GM04504 (cell line): Measurements from ENCODE around the gene MED8.
"Not testable (repeated sequence)": the region's sequence is repeated elsewhere in the genome, so short reads cannot be mapped to it uniquely, and the experiment has no call there.

Experiments used
- DNase-seq: peaks from one replicate; pipeline ENCODE4 v3.0.0-alpha.2; 2012; ENCODE audit warnings: low read depth

MED8 gene

DNA sequence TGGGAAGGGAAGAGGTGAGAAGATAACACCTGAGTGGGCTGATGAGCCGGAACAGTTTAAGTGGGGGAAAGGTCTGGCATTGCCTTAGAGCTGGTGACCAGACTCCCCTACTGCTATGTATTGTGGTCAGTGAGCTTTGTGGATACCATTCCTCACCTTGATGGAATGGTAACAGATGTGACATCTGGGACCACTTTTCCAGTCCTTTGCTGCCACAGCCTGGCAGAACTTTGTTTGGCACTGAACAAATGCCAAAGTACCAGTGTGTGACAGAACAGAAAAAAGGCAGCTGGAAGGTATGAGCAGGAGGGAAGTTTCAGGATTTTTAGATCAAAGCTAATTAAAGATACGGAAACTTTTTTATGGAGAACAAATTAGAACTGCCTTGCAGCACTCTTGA, 6.2 kb downstream of the MED8 start:
- DNase-seq, result no peak

DNA sequence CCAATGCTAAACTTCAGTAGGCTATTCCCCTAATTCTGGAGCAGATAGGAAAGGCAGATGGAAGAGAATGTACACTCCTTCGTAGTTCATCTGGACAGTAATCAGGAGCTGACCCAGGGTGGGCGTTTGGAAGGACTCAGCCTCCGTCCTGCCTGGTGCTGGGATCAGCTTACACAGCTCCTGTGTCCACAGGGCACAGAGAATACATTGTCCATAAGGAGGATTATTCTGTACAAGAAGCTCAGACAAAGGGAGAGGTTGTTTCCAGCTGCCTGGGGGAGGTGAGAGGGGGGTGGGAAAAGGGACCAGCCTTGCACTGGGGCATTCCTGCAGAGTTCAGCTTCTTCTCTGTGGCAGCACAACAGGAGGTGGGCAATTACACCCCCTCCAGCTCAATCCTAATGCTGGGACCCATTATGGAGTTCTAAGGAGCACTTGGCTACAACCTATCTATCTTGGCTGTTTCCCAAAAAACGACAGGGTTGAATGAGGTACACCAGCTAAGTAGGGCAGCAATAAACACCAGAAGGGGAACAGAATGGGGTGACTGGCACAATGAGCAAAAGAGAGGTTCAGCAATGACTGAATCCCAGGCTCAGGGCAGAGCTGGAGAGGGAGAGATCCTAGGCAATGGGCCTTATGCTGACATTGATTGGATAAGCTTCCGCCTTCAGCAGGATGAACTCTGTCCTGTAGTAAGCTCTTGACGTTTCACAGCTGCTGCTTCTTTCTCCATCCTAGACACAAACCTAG, 7.4 kb downstream of the MED8 start:
- DNase-seq, result no peak

DNA sequence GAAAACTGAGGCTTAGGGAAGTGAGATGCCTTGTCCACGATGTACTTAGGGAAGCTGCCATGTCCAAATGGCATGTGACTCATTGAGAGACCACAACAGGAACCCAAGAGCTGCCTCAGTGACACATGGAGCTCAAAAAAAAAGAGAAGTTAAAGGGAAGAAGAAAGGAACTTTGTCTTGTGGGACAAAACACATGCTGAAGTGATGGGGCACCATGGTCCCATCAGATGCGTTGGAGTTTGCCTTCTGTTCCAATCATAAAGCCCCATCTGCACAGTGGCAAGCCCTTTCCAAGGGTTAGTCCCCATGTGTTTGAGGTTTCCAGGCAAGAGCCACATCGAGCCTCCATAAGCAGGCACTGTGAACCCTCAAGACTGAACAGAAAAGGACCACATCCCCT, 8.0 kb downstream of the MED8 start:
- no peak for DNase-seq

GRCh38 chr1:43379476-43379875, 10.1 kb downstream of the MED8 start:
- no peak for DNase-seq

DNA sequence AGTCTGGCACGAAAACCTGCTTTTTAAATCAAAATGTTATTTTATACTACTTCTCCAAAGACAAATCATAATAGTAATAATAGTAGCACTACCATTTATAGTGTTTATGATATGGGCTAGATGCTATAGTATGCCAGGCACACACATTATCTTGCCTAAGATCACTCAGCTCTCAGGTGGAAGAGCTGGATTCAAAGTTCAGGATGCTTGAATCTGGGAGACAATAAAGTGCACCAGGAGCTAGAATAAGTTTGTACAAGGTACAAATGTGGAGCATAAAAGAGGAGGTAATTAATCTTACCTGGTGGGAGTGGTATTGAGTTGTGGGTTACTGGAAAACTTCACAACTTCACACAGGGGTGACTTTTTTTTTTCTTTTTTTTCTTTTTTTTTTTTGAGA, 11.8 kb downstream of the MED8 start:
- no peak for DNase-seq

GRCh38 chr1:43376723-43377235, 12.8 kb downstream of the MED8 start:
- DNase-seq, result no peak

DNA sequence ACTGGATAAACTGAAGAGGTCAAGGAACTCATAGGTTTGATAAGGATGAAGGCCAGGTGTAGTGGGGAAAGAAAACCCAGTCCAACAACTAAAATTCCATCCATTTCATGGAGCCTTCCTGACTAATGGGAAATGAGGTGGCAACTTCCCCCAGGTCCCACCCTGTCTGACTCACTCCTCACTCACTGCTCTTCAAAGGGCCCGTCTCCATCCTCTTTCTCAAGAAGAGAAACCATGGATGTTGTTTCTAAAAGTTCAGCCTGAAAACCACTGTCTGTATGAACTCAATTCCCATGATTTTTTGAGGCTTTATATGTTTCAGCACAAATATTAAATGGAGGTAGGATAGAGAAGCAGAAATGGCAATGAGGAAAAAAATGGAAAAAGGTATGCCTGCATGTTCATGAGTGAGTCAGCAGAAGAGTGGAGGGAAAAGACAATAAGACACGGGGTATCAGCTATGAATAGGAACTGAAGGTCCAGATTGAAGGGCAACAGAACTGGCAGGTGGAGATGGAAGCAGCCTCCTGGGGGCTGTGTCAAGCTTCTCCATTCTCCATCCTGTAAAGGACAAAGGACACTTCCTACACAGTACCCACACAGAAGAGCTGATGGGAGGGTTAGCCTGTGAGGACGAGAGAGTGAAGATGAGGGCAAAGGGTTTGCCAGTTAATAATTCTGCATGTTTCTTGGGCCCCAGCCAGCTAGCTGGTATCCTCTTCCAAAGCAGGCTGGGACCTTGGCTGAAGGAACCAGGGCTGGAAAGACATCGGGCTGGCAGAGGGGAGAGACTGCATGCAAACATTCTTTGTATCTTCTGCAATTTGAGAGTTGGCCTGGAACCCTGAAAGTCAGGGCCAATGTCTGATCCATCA, 16.3 kb downstream of the MED8 start:
- peak; percentile 55 for DNase-seq

DNA sequence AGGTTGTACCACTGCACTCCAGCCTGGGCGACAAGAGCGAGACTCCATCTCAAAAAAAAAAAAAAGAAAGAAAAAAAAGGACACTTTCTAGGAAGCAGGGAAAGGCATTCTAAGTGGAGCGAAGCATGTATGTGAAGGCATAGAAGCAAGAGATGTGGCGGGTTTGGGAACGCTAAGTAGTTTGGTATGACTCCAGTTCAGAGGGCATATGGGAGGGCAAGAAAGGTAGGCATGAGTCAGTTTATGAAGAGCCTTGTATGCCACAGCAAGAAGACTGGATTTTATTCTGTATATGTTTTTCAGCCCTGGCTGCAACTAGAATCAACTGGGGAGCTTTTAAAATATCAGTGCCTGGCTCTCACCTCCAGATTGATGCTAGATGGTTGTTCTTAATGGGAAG, 17.4 kb downstream of the MED8 start:
- no peak for DNase-seq

GRCh38 chr1:43370564-43370963, 19.0 kb downstream of the MED8 start:
- no peak for DNase-seq

- not testable (repeated sequence) for DNase-seq
These were observed 19.8 kb downstream of the MED8 start for GRCh38 chr1:43369779-43370178.

DNA sequence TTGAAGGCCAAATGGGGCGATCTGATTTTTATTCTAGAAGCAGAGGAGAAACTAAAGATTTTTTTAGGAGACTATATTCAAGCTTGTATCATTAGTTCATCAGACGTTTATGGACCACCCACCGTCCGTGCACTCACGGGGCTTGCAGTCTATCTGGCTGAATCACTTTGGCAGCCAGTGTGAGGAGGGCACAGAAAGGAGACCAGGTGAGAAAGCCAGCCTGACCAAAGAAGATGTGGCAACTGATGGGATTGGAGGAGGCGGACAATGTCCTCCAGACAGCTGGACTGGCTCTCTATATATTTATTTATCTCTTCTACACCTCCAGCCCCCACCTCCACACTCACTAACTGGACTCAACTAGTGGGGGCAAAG, 21.0 kb downstream of the MED8 start:
- no peak for DNase-seq

- DNase-seq, result peak; percentile 71
These were observed 21.5 kb downstream of the MED8 start, which contains the start of gene ELOVL1 for GRCh38 chr1:43367904-43368645. Gene ELOVL1, minus strand, starts transcription at chr1:43368011. Its CDS starts 2,402 bp downstream, at chr1:43365609.

DNA sequence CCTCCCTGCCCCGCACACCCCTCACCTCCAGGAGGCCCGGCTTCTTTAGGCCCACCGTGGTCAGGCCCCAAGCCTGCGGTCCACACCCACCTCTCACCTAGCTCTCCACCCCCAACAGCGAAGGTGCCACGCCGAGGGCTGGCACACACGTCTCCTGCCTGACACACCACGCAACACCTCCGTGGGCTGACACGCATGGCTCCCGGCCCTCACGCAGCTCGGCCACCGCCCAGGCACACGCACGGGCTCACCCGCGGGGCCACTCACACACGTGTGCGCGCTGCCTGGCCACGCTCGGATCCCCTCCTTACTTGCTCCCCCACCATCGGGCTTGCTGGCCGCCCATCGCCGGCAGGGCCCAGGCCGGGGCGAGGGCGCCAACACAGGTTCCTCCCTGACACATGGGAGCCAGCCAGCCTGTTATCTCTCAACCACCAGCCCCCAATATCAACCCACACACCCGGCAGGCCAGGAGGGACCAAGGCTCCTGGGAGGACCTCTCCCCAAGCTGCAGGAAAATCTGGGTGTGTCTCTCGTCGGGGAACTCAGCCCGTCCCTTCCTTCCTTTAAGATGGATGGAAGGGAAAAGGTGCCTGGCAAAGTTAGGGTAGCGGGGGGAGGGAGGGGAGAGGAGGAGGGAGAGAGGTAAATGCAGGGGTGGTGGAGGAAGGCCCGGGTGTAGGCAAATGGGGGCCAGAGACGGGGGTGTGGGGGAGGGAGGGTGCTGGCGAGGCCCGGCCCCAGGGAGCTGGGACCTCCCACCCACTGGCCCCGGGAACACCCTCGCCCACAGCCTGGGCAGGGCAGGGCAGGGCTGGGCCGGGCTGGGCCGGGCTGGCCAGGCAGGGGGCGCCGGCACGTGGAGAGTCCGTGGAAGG, 22.3 kb downstream of the MED8 start:
- DNase-seq, result no peak

GRCh38 chr1:43366601-43367025, 23.0 kb downstream of the MED8 start:
- DNase-seq, result no peak

- DNase-seq, result no peak
These were observed 23.4 kb downstream of the MED8 start for GRCh38 chr1:43366179-43366578.

- DNase-seq, result no peak
These were observed 23.9 kb downstream of the MED8 start for GRCh38 chr1:43365678-43366077.

DNA sequence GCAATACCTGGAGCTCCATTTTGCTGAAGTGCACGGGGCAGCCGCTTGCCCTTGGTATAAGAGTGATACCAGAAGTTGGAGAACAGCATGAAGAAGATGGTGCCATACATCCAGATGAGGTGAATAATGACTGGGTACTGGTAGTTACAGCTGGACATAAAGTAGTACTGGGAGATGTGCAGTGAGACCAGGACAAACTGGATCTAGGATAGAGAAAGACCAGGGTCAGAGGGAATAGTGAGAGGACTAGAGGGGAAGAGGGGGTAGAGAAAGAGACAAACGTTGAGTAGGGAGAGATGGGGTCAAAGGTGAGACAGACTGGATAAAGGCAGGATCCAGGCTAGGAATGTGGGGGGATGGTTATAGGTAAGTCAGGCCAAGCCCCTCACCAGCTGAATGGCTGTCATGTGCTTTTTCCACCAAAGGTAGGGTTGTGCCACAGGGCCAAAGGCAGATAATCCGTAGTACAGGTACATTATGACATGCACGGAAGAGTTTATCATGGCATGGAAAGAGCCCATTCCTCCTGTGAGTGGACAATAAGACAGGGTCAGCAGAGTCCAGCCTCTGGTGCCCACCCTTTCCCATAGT, 25.6 kb downstream of the MED8 start:
- no peak for DNase-seq

GRCh38 chr1:43363283-43363934, 26.2 kb downstream of the MED8 start:
- no peak for DNase-seq

DNA sequence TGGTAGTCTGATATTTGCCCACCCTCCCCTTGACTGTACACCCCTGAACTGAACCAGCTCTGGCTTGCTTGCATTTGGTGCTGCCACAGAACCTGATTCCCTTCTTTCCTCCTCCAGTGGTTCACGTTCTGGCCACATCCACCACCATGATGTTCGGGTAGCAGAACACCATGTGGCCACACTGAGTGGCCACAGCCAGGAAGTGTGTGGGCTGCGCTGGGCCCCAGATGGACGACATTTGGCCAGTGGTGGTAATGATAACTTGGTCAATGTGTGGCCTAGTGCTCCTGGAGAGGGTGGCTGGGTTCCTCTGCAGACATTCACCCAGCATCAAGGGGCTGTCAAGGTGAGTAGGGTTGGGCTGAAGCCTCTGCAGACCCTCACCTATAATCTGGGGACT, 29.0 kb downstream of the MED8 start:
- no peak for DNase-seq

GRCh38 chr1:43359696-43360095, 29.9 kb downstream of the MED8 start:
- DNase-seq, result no peak
